GM12872 (cell line): ENCODE results near the gene NXPE4.

Source experiments
- CTCF ChIP-seq: IDR thresholded peaks from 3 replicates; pipeline ENCODE4 v1.5.1; 2011; ENCODE audit warnings: low read depth, mild to moderate bottlenecking, low read length, moderate library complexity; ENCODE audit not compliant: insufficient read depth

The NXPE4 gene

DNA sequence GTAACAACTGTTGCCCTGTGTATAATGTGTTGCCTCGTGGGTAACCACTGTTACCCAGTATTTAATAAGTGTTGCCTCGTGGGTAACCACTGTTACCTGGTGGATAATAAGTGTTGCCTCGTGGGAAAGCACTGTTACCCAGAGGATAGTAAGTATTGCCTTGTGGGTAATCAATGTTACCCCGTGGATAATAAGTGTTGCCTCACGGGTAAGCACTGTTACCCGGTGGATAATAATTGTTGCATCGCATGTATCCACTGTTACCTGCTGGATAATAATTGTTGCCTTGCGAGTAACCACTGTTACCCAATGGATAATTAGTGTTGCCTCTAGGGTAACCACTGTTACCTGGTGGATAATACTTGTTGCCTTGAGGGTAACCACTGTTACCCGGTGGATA, 17.1 kb upstream of the NXPE4 start:
- TF ChIP-seq CTCF, result no peak

- no peak for TF ChIP-seq CTCF
These were observed 15.7 kb upstream of the NXPE4 start for GRCh38 chr11:114610984-114611944.

DNA sequence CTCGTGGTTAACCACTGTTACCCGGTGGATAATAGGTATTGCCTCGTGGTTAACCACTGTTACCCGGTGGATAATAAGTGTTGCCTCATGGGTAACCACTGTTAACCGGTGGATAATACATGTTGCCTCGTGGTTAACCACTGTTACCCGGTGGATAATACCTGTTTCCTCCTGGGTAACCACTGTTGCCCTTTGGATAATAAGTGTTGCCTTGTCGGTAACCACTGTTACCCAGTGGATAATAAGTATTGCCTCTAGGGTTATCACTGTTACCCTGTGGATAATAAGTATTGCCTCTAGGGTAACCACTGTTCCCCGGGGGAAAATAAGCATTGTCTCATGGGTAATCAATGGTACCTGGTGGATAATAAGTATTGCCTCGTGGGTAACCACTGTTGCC, 15.0 kb upstream of the NXPE4 start:
- no peak for TF ChIP-seq CTCF

GRCh38 chr11:114609429-114609828, 13.8 kb upstream of the NXPE4 start:
- TF ChIP-seq CTCF, result no peak

- TF ChIP-seq CTCF, result no peak
These were observed 12.3 kb upstream of the NXPE4 start for GRCh38 chr11:114607753-114608459.

DNA sequence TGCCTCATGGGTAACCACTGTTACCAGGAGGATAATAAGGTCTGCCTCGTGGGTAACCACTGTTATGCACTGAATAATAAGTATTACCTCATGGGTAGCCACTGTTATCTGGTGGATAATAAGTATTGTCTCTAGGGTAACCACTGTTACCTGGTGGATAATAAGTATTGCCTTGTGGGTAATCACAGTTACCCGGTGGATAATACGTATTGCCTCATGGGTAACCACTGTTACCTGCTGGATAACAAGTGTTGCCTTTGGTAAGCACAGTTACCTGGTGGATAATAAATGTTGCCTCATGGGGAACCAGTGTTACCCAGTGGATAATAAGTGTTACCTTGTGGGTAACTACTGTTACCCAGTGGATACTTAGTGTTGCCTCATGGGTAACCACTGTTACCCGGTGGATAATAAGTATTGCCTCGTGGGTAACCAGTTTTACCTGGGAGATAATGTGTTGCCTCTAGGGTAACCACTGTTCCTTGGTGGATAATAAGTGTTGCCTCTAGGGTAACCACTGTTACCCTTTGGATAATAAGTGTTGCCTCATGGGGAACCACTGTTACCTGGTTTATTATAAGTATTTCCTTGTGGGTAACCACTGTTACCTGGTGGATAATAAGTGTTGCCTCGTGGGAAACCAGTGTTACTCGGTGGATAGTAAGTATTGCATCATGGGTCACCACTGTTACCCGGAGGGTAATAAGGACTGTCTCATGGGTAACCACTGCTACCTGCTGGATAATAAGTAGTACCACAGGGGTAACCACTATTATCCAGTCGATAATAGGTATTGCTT, 10.6 kb upstream of the NXPE4 start:
- TF ChIP-seq CTCF, result no peak

GRCh38 chr11:114605370-114605769, 9.8 kb upstream of the NXPE4 start:
- TF ChIP-seq CTCF, result no peak
